Measurements from ENCODE around the gene ACTL7A.

- TF ChIP-seq POLR2A (IDR thresholded peaks at IDR 0.05) (no peak), EP300 (IDR thresholded peaks at IDR 0.05; ENCODE audit: low read depth) (no peak), POLR2AphosphoS5 (IDR thresholded peaks at IDR 0.05) (no peak)
- TF ChIP-seq, protein P1, sequence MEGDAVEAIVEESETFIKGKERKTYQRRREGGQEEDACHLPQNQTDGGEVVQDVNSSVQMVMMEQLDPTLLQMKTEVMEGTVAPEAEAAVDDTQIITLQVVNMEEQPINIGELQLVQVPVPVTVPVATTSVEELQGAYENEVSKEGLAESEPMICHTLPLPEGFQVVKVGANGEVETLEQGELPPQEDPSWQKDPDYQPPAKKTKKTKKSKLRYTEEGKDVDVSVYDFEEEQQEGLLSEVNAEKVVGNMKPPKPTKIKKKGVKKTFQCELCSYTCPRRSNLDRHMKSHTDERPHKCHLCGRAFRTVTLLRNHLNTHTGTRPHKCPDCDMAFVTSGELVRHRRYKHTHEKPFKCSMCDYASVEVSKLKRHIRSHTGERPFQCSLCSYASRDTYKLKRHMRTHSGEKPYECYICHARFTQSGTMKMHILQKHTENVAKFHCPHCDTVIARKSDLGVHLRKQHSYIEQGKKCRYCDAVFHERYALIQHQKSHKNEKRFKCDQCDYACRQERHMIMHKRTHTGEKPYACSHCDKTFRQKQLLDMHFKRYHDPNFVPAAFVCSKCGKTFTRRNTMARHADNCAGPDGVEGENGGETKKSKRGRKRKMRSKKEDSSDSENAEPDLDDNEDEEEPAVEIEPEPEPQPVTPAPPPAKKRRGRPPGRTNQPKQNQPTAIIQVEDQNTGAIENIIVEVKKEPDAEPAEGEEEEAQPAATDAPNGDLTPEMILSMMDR (IDR thresholded peaks at IDR 0.05): no peak
These were observed 12.2 kb downstream of the ACTL7A start for GRCh38 chr9:108874058-108874788.

Measured in transverse colon (tissue), 4 donors.